ENCODE results near the gene TBC1D22A. TPM values are rescaled to one million over a fixed set of nuclear protein-coding genes. Genes with fewer than 3 reads are reported as not detected.

TBC1D22A gene
- total and polyA plus RNA-seq, 2 experiments from 2014 or later = 15.3 to 19.8 TPM

DNA sequence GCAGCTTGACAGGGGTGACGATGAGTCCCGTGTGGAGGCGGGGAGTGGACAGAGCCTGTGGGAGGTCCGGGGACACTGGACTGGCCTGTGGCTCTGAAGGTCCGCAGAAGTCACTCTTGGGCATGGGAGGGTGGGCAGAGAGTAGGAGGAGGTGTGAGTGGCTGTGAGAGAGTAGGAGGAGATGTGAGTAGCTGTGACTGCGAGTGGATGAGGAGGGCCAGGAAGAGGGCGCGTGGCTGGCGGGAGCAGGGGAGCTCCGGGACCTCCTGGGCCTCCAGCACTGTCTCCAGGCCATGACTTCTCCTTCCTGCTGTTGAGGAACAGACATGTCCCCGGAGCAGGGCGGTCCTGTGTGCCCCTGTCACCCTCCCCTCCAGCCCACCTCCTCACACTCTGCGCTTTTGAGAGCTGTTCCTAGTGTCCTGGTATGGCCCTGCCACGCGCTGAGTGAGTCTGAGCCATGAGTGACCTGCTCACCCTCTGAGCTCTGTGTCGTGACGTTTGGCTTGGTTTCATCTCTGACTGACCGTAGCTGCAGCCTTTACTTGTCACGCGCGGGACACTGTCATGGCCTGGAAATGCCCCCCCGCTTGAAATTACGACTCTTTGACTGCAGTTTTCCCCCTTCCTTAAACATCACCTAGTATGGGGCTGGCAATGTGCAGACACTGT, 391.5 kb downstream of the TBC1D22A start:
- H3K36me3 ChIP-seq (replicated peaks; ENCODE audit: insufficient read depth, low read depth) = no peaks in the 10 kb centered on the region
- H2AFZ ChIP-seq = no peak overlapping the region
- no peak overlapping the region for H3K4me3 ChIP-seq
- DNase-seq (ENCODE audit: low spot score) = no peak
- no peaks in the 10 kb centered on the region for H3K27me3 ChIP-seq
- TF ChIP-seq EZH2 (IDR thresholded peaks at IDR 0.05; ENCODE audit: borderline replicate concordance) = no peak
- TF ChIP-seq, protein P1, sequence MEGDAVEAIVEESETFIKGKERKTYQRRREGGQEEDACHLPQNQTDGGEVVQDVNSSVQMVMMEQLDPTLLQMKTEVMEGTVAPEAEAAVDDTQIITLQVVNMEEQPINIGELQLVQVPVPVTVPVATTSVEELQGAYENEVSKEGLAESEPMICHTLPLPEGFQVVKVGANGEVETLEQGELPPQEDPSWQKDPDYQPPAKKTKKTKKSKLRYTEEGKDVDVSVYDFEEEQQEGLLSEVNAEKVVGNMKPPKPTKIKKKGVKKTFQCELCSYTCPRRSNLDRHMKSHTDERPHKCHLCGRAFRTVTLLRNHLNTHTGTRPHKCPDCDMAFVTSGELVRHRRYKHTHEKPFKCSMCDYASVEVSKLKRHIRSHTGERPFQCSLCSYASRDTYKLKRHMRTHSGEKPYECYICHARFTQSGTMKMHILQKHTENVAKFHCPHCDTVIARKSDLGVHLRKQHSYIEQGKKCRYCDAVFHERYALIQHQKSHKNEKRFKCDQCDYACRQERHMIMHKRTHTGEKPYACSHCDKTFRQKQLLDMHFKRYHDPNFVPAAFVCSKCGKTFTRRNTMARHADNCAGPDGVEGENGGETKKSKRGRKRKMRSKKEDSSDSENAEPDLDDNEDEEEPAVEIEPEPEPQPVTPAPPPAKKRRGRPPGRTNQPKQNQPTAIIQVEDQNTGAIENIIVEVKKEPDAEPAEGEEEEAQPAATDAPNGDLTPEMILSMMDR (IDR thresholded peaks at IDR 0.05; ENCODE audit: poor library complexity) = no peak
- TF ChIP-seq EZH2phosphoT487 (IDR thresholded peaks at IDR 0.05; ENCODE audit: low read depth, severe bottlenecking, unreplicated experiment) = no peak
- H3K9me2 ChIP-seq (replicated peaks; ENCODE audit: insufficient read depth) = no peaks in the 10 kb centered on the region
- H4K20me1 ChIP-seq (ENCODE audit: insufficient read depth, poor library complexity, severe bottlenecking) = no peaks in the 10 kb centered on the region
- no peak overlapping the region for H3K27ac ChIP-seq
- no peaks in the 10 kb centered on the region for H3K9me3 ChIP-seq (ENCODE audit: low read depth)
- H3K79me2 ChIP-seq = no peaks in the 10 kb centered on the region
- H3K4me1 ChIP-seq (ENCODE audit: insufficient read depth) = no peaks in the 10 kb centered on the region
- 90% methylated on average over 23 of the region's 23 CpGs for WGBS (ENCODE audit: low lambda C conversion rate, missing lambda C conversion rate)
- H3K4me2 ChIP-seq = no peak overlapping the region

DNA sequence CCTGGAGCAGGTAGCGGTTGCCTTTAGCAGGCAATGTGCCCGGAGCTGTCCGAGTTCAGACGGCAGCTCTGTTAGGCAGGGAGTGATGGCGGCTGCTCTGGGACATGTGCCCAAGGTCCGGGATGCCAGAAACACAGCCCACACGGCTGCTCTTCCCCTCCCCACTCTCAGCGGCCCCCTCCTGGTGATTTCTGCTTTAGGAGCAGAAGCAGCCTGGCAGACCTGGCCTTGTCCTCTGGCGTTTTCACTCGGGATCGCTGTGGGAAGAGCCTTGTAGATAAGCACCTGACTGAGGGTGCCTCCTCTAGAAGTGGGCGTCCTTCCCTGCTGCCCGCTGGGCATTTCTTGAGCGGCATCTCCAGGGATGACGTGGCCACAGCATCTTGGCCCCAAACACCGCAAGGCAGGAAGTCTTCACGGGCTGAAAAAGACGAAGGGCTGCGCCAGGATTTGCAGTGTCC, 392.2 kb downstream of the TBC1D22A start:
- H3K4me3 ChIP-seq = no peak overlapping the region
- H3K79me2 ChIP-seq = no peaks in the 10 kb centered on the region
- WGBS (ENCODE audit: low lambda C conversion rate, missing lambda C conversion rate) = 77% methylated on average over 19 of the region's 19 CpGs
- no peaks in the 10 kb centered on the region for H3K9me2 ChIP-seq (replicated peaks; ENCODE audit: insufficient read depth)
- H3K4me1 ChIP-seq (ENCODE audit: insufficient read depth) = no peaks in the 10 kb centered on the region
- no peaks in the 10 kb centered on the region for H4K20me1 ChIP-seq (ENCODE audit: insufficient read depth, poor library complexity, severe bottlenecking)
- TF ChIP-seq, protein P1 (IDR thresholded peaks at IDR 0.05; ENCODE audit: poor library complexity) = no peak
- no peak for TF ChIP-seq EZH2phosphoT487 (IDR thresholded peaks at IDR 0.05; ENCODE audit: low read depth, severe bottlenecking, unreplicated experiment)
- no peak for TF ChIP-seq EZH2 (IDR thresholded peaks at IDR 0.05; ENCODE audit: borderline replicate concordance)
- H3K27ac ChIP-seq = no peak overlapping the region
- H3K4me2 ChIP-seq = no peak overlapping the region
- no peaks in the 10 kb centered on the region for H3K27me3 ChIP-seq
- DNase-seq (ENCODE audit: low spot score) = peak; percentile 15
- no peak overlapping the region for H2AFZ ChIP-seq
- no peaks in the 10 kb centered on the region for H3K9me3 ChIP-seq (ENCODE audit: low read depth)
- H3K36me3 ChIP-seq (replicated peaks; ENCODE audit: insufficient read depth, low read depth) = no peaks in the 10 kb centered on the region

- Histone ChIP-seq H3K27ac (no peak overlapping the region), H3K4me2 (no peak overlapping the region)
- DNase-seq (ENCODE audit: low spot score) = no peak
Observed at GRCh38 chr22:47155131-47155885, 392.9 kb downstream of the TBC1D22A start.

More at GRCh38 chr22:47155131-47155885, 392.9 kb downstream of the TBC1D22A start:
- Histone ChIP-seq H4K20me1 (ENCODE audit: insufficient read depth, poor library complexity, severe bottlenecking) (no peaks in the 10 kb centered on the region), H3K36me3 (replicated peaks; ENCODE audit: insufficient read depth, low read depth) (no peaks in the 10 kb centered on the region), H3K9me2 (replicated peaks; ENCODE audit: insufficient read depth) (no peaks in the 10 kb centered on the region), H3K27me3 (no peaks in the 10 kb centered on the region), H3K4me1 (ENCODE audit: insufficient read depth) (no peaks in the 10 kb centered on the region), H3K79me2 (no peaks in the 10 kb centered on the region), H3K9me3 (ENCODE audit: low read depth) (no peaks in the 10 kb centered on the region), H3K4me3 (no peak overlapping the region), H2AFZ (no peak overlapping the region)
- WGBS (ENCODE audit: low lambda C conversion rate, missing lambda C conversion rate) = 91% methylated on average over 29 of the region's 31 CpGs
- TF ChIP-seq EZH2phosphoT487 (IDR thresholded peaks at IDR 0.05; ENCODE audit: low read depth, severe bottlenecking, unreplicated experiment) (no peak), EZH2 (IDR thresholded peaks at IDR 0.05; ENCODE audit: borderline replicate concordance) (no peak)
- TF ChIP-seq, protein P1 (IDR thresholded peaks at IDR 0.05; ENCODE audit: poor library complexity) = no peak
